BE2C (cell line): ENCODE results near the gene EYA2.

ENCODE experiments used
- DNase-seq: peaks from one replicate; pipeline ENCODE4 v3.0.0-alpha.2; 2020
- H3K27me3 ChIP-seq: fragments of 250-450 bp; sonication (Bioruptor Pico); 2 replicates; pipeline ENCODE4 v1.5.1; 2020; ENCODE audit warnings: mild to moderate bottlenecking
- H3K36me3 ChIP-seq: fragments of 250-450 bp; sonication (Bioruptor Pico); 2 replicates; pipeline ENCODE4 v1.5.1; 2020; ENCODE audit warnings: mild to moderate bottlenecking
- H3K4me1 ChIP-seq: fragments of 250-450 bp; sonication (Bioruptor Pico); 2 replicates; pipeline ENCODE4 v1.5.1; 2020
- H3K4me3 ChIP-seq: 2 replicates; pipeline ENCODE4 v1.5.1; 2011; ENCODE audit warnings: low read depth, low read length
- H3K9me3 ChIP-seq: fragments of 250-450 bp; sonication (Bioruptor Pico); 2 replicates; pipeline ENCODE4 v1.5.1; 2020
- TF ChIP-seq, protein P1 (sequence below): IDR thresholded peaks from 2 replicates; pipeline ENCODE4 v1.5.1; 2012; ENCODE audit warnings: mild to moderate bottlenecking, low read depth, low read length

Gene EYA2

DNA sequence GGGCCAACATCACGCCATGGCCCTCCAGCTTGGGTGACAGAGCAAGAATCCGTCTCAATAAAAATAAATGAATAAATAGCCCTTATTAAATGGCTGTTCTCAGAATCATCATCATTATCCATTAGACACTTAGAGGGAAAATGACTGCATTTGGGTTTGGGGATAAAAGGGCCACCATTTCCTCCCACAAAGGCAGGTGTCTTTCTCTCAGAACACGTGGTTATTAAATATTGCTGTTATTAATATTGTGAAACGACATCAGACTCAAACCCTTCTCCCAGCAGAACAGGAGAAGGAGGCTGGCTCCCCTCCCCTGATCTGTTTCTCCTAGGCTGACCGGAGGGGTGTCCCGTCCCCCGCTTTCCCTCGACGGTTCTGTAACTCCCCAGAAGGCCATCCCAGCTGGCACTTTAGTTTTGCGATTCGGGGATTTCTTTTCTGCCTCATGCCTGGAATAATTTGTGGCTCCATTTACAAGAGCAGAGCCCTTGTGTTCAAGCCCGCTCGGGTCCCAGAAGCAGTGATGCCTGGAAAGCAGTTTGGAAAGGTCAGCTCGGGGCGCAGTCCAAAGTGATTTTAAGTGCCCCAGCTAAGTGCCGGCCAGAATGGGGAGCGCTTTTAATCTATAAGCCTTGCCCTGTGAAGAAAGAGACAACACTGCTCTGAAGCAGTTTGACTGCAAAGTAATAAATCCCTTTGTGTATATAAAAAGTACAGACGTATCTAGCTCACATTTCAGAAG, 41.9 kb downstream of the EYA2 start:
- no peak for DNase-seq
- H3K9me3 ChIP-seq, result no peaks in the 10 kb centered on the region
- no peaks in the 10 kb centered on the region for H3K36me3 ChIP-seq
- no peaks in the 10 kb centered on the region for H3K4me1 ChIP-seq
- H3K27me3 ChIP-seq, result no peaks in the 10 kb centered on the region
- TF ChIP-seq, protein P1, sequence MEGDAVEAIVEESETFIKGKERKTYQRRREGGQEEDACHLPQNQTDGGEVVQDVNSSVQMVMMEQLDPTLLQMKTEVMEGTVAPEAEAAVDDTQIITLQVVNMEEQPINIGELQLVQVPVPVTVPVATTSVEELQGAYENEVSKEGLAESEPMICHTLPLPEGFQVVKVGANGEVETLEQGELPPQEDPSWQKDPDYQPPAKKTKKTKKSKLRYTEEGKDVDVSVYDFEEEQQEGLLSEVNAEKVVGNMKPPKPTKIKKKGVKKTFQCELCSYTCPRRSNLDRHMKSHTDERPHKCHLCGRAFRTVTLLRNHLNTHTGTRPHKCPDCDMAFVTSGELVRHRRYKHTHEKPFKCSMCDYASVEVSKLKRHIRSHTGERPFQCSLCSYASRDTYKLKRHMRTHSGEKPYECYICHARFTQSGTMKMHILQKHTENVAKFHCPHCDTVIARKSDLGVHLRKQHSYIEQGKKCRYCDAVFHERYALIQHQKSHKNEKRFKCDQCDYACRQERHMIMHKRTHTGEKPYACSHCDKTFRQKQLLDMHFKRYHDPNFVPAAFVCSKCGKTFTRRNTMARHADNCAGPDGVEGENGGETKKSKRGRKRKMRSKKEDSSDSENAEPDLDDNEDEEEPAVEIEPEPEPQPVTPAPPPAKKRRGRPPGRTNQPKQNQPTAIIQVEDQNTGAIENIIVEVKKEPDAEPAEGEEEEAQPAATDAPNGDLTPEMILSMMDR, result no peak
- no peak overlapping the region for H3K4me3 ChIP-seq

DNA sequence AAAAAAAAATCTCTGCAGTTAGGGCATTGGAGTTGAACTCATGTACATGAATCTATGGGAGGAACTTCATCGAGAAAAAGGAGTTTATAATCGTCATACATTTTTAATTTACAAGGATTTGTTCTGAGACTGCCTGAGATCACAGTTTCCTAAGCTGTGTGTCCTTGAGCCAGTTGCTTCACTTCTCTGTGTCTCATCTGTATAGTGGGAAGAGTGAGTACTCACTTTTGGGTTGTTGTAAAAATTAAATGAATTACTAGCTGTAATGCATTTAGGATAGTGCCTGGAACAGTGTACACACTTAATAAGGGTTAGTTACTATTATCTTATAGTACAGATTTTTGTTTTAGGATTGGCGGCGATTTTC, 42.5 kb downstream of the EYA2 start:
- DNase-seq, result no peak
- TF ChIP-seq, protein P1, result no peak
- Histone ChIP-seq H3K4me3 (no peak overlapping the region), H3K9me3 (no peaks in the 10 kb centered on the region), H3K36me3 (no peaks in the 10 kb centered on the region), H3K27me3 (no peaks in the 10 kb centered on the region), H3K4me1 (no peaks in the 10 kb centered on the region)

DNA sequence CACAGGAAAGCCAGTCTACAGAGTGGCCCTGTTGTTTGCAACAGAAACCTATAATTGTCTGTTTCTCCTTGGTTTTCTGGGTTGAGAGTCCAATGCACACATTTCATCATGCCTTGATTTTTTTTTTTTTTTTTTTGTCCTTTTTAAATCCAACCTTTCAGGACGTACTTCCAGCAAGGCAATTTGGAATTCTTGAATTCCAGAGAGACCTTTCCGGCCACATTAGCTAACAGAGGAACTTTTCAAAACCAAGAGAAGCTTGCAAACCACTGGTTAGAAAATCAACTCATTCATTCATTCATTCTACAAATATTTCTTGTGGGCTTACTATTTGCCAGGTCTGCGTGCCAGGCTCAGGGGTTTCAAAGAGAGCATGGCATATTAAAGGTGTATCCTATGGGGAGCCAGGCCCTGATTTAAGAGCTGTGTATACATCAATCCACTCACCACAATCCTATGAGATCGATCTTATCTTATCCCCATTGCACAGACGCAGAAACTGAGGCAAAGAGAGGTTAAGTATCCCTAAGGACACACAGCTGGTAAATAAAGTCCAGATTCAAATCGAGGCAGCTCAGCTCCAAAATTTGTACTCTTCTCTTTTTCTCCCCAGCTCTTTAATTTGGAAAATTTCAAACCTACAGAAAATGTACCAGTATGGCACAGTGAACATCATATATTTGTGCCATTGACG, 43.0 kb downstream of the EYA2 start:
- DNase-seq, result no peak
- Histone ChIP-seq H3K27me3 (no peaks in the 10 kb centered on the region), H3K36me3 (no peaks in the 10 kb centered on the region), H3K9me3 (no peaks in the 10 kb centered on the region), H3K4me1 (no peaks in the 10 kb centered on the region), H3K4me3 (no peak overlapping the region)
- TF ChIP-seq, protein P1, result no peak

DNA sequence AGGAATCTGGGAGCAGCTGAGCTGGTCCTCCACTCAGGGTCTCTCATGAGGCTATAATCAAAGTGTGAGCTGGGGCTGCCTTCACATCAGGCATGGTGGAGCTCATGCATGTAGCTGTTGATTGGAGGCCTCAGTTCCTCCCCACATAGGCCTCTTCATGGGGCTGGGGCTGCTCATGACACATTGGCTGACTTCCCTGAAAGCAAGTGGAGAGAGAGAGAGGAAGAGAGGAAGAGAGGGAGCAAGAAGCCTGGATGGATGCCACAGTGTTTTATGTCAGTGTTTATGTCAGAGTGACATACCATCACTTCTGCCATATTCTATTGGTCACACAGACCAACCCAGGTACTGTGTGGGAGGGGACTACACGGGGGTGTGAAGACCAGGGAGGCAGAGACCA, 43.8 kb downstream of the EYA2 start:
- TF ChIP-seq, protein P1, result no peak
- Histone ChIP-seq H3K9me3 (no peaks in the 10 kb centered on the region), H3K27me3 (no peaks in the 10 kb centered on the region), H3K36me3 (no peaks in the 10 kb centered on the region), H3K4me3 (no peak overlapping the region), H3K4me1 (no peaks in the 10 kb centered on the region)
- no peak for DNase-seq

DNA sequence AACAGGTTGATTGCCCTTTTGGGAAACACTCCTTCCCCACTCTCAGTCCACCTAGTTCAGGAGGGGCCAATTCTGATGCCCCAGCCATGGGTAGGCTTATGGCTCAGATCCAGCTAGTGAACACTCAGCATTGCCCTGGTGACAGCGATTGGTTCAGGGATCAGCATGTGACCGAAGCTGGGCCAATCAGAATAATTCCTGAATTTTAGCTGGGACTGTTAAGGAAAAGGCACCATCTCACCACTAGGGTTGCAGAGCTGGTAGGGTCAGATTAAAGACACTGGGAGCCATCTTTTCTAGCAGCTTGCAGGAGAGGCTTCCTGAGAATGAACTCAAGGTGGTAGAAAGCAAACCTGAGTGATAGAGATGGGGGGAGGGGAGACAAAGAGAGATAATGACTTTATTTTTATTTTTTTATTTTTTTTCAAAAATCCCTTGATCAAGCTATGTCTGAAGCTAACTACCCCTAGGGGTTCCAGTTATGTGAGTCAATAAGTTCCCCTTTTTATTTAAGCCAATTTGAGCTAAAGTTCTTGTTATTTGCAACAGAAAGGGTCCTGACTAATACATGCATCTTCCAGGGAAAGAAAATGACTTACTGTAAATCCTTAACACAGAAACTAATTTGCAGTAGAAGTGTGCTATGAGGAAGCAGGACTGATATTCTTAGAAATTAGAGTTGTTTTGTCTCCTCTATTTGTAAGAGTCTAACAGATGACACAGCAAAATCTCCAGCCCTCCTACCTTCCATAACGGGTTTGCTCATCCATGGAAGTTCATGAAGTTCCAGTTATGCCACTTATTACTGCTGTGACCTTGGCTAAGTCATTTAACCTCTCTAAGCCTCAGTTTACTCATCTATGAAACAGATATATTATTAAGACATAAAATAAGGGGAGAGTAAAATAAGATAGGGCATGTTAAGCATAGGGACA, 44.7 kb downstream of the EYA2 start:
- TF ChIP-seq, protein P1, result peak; percentile 26; the same call in 1 of the 2 replicates
- H3K27me3 ChIP-seq, result no peaks in the 10 kb centered on the region
- no peaks in the 10 kb centered on the region for H3K4me1 ChIP-seq
- H3K9me3 ChIP-seq, result no peaks in the 10 kb centered on the region
- no peak overlapping the region for H3K4me3 ChIP-seq
- no peaks in the 10 kb centered on the region for H3K36me3 ChIP-seq
- no peak for DNase-seq
